ENCODE data around the gene UROC1. TPM values are rescaled to one million over a fixed set of nuclear protein-coding genes. Genes with fewer than 3 reads are reported as not detected.

Gene UROC1
- total and polyA plus RNA-seq, 4 donors = 0.01 to 0.21 (median 0.08) TPM

DNA sequence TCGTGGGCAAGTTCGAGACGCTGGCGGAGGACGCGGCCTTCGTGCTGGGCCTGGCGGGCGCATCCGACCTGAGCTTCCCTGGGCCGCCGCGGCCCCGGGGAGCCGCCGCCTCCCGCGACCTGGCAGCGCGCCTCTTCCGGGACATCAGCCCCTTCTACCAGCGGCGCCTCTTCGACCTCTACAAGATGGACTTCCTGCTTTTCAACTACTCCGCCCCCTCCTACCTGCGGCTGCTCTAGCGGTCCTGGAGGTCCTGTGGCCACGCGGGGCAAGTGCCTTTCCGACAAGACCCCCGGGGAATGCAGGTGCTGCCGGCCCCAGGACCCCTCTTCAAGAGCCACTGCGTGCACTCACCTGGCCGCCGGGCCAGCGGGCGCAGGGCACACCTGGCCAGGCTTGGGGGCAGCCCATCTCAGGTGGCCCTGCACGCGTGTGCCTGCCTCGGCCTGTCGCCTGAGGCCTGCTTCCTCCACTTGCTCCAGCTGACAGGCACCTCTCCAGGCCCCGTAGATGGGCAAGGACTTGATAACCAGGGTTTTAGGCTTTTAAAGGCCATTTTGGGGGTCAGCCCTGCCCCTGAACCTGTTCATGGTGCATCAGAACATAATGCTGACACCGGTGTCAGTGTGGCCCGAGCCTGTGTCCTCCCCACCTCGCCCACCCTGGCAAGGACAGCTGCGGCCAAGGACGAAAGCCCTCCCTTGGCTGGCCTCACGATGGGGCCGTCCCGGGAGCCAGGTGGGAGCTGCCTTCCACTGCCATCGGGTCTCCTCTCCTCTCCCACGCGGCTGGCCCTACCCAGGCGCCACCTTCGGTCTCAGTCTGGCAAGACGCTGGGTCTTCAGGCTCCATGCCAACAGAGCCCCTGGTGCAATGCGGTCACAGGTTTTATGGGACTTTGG is 25.0 kb upstream of the UROC1 start:
- Histone ChIP-seq H3K27me3 (ENCODE audit: control insufficient read depth in 3 of 3, insufficient read depth in 3 of 3, low read length in 2 of 3) (peaks cover 7 to 30% (median 10%) of the 10 kb centered on the region in 3 donors), H3K27ac (ENCODE audit: low read depth in 1 of 2, low read length in 1 of 2) (no peak overlapping the region), H3K36me3 (ENCODE audit: control insufficient read depth in 4 of 4, insufficient read depth in 4 of 4, low read length in 4 of 4) (no peaks in the 10 kb centered on the region), H3K4me1 (ENCODE audit: control insufficient read depth in 5 of 5, insufficient read depth in 5 of 5, low read length in 5 of 5) (peaks cover 0 to 5% (median 0%) of the 10 kb centered on the region in 5 donors), H3K9me3 (ENCODE audit: control insufficient read depth in 4 of 4, insufficient read depth in 3 of 4, low read length in 3 of 4) (peaks cover 0 to 1% (median 0%) of the 10 kb centered on the region in 4 donors), H3K9ac (ENCODE audit: insufficient read depth in 1 of 2, low read length in 2 of 2) (no peak overlapping the region), H3K4me3 (no peak overlapping the region)
- ATAC-seq (ENCODE audit: insufficient read depth, low FRiP score) (no peak), DNase-seq (peak in 1 of 3 donors; percentile 8)
- 72 to 88% methylated on average over 57 of the region's 57 CpGs for WGBS, 2 donors
- TF ChIP-seq, protein P1, sequence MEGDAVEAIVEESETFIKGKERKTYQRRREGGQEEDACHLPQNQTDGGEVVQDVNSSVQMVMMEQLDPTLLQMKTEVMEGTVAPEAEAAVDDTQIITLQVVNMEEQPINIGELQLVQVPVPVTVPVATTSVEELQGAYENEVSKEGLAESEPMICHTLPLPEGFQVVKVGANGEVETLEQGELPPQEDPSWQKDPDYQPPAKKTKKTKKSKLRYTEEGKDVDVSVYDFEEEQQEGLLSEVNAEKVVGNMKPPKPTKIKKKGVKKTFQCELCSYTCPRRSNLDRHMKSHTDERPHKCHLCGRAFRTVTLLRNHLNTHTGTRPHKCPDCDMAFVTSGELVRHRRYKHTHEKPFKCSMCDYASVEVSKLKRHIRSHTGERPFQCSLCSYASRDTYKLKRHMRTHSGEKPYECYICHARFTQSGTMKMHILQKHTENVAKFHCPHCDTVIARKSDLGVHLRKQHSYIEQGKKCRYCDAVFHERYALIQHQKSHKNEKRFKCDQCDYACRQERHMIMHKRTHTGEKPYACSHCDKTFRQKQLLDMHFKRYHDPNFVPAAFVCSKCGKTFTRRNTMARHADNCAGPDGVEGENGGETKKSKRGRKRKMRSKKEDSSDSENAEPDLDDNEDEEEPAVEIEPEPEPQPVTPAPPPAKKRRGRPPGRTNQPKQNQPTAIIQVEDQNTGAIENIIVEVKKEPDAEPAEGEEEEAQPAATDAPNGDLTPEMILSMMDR (IDR thresholded peaks at IDR 0.05; ENCODE audit: control extremely low read depth, extremely low read depth) = no peak

DNA sequence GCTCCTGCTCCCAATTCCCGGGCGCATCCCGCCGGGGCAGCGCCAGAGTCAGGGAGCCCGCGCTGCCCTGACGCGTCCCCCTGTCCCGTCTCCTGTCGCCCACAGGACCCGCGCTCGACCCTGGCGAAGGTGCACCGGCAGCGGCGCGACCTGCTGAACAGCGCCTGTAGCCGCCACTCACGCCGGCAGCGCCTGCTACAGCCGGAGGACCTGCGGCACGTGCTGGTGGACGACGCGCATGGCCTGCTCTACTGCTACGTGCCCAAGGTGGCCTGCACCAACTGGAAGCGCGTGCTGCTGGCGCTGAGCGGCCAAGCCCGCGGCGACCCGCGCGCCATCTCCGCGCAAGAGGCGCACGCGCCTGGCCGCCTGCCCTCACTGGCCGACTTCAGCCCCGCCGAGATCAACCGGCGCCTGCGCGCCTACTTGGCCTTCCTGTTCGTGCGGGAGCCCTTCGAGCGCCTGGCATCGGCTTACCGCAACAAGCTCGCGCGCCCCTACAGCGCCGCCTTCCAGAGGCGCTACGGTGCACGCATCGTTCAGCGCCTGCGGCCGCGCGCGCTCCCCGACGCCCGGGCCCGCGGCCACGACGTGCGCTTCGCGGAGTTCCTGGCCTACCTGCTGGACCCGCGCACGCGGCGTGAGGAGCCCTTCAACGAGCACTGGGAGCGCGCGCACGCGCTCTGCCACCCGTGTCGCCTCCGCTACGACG is 24.2 kb upstream of the UROC1 start:
- Histone ChIP-seq H3K9ac (ENCODE audit: insufficient read depth in 1 of 2, low read length in 2 of 2) (no peak overlapping the region), H3K4me1 (ENCODE audit: control insufficient read depth in 5 of 5, insufficient read depth in 5 of 5, low read length in 5 of 5) (peaks cover 0 to 5% (median 0%) of the 10 kb centered on the region in 5 donors), H3K4me3 (no peak overlapping the region), H3K27ac (ENCODE audit: low read depth in 1 of 2, low read length in 1 of 2) (no peak overlapping the region), H3K27me3 (ENCODE audit: control insufficient read depth in 3 of 3, insufficient read depth in 3 of 3, low read length in 2 of 3) (peaks cover 7 to 28% (median 10%) of the 10 kb centered on the region in 3 donors), H3K36me3 (ENCODE audit: control insufficient read depth in 4 of 4, insufficient read depth in 4 of 4, low read length in 4 of 4) (no peaks in the 10 kb centered on the region), H3K9me3 (ENCODE audit: control insufficient read depth in 4 of 4, insufficient read depth in 3 of 4, low read length in 3 of 4) (peaks cover 0 to 1% (median 0%) of the 10 kb centered on the region in 4 donors)
- TF ChIP-seq, protein P1 (IDR thresholded peaks at IDR 0.05; ENCODE audit: control extremely low read depth, extremely low read depth) = no peak
- ATAC-seq (ENCODE audit: insufficient read depth, low FRiP score) = no peak
- peak in 2 of 3 donors; percentile 17 to 36 for DNase-seq
- 52 to 82% methylated on average over 101 of the region's 101 CpGs for WGBS, 2 donors

DNA sequence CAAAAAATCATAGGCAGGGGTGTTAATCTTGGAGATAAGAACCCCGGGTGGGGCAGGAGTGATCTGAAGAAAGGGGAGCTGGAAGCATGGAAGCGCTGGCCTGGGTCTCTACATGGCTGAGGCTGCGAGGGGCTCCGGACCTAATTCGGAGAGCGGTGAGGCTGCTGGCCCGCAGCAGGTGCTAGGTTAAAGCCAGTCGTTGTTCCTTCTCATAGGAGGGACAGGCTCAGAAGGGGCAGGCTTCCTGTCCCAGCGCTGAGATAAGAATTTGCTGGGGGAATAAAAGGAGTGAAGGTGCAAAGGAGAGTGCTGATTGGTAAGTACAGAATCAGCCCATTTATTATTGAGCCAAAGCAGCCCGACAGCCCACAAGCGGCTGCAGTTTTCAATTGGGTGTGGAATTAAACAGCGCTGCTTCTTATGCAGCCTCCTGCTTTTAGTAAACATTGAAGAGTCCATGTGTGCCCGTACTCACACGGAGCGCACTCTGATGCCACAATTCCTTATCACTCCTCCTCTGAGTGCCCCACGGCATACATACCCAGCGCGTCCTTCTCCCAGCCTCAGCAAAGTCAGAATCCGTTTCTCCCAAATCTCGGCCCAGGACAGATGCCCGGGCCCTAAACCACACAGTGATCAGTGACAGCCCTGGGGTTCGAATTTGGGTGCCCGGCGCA is 23.5 kb upstream of the UROC1 start:
- TF ChIP-seq, protein P1 (IDR thresholded peaks at IDR 0.05; ENCODE audit: control extremely low read depth, extremely low read depth) = no peak
- H3K9me3 ChIP-seq (ENCODE audit: control insufficient read depth in 4 of 4, insufficient read depth in 3 of 4, low read length in 3 of 4) = peaks cover 0 to 1% (median 0%) of the 10 kb centered on the region in 4 donors
- H3K27ac ChIP-seq (ENCODE audit: low read depth in 1 of 2, low read length in 1 of 2) = no peak overlapping the region
- peak in 1 of 3 donors; percentile 6 for DNase-seq
- no peak overlapping the region for H3K4me3 ChIP-seq
- 55 to 57% methylated on average over 24 of the region's 24 CpGs for WGBS, 2 donors
- no peak for ATAC-seq (ENCODE audit: insufficient read depth, low FRiP score)
- H3K27me3 ChIP-seq (ENCODE audit: control insufficient read depth in 3 of 3, insufficient read depth in 3 of 3, low read length in 2 of 3) = peaks cover 7 to 30% (median 10%) of the 10 kb centered on the region in 3 donors
- no peaks in the 10 kb centered on the region for H3K36me3 ChIP-seq (ENCODE audit: control insufficient read depth in 4 of 4, insufficient read depth in 4 of 4, low read length in 4 of 4)
- H3K4me1 ChIP-seq (ENCODE audit: control insufficient read depth in 5 of 5, insufficient read depth in 5 of 5, low read length in 5 of 5) = peaks cover 0 to 5% (median 0%) of the 10 kb centered on the region in 5 donors
- no peak overlapping the region for H3K9ac ChIP-seq (ENCODE audit: insufficient read depth in 1 of 2, low read length in 2 of 2)
